ENCODE results near the gene GABRG3.

- TF ChIP-seq POLR2A (IDR thresholded peaks at IDR 0.05) (no peak), CTCF (IDR thresholded peaks at IDR 0.05) (no peak)
Measured at GRCh38 chr15:27223179-27223578, 252.2 kb downstream of the GABRG3 start.

Measured in breast epithelium (tissue), 3 donors.